ENCODE measurements around the gene HS3ST5.

The HS3ST5 gene

DNA sequence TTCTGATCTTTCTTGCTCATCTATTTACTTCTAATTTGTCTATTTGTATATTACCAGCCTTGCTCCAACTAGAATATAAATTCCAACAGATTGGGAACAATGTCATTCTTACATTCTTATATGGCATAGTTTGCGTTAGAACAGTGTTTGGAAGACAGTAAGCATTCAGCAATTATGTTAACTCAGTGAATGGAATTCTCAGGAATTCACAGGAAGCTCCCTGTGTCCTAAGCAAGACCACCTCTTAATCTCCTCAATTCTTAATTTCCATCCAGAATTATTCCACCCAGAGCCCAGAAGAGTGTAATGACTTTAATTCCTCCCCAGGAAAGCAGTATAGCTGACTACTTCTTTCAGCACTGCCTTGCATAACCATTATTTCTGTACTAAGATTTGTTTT lies 18.2 kb upstream of the HS3ST5 start:
- in situ Hi-C loops (cut with MboI; ENCODE audit: low sequenced_read_pairs, unreplicated experiment) = no loop called here
- TF ChIP-seq, protein P1, sequence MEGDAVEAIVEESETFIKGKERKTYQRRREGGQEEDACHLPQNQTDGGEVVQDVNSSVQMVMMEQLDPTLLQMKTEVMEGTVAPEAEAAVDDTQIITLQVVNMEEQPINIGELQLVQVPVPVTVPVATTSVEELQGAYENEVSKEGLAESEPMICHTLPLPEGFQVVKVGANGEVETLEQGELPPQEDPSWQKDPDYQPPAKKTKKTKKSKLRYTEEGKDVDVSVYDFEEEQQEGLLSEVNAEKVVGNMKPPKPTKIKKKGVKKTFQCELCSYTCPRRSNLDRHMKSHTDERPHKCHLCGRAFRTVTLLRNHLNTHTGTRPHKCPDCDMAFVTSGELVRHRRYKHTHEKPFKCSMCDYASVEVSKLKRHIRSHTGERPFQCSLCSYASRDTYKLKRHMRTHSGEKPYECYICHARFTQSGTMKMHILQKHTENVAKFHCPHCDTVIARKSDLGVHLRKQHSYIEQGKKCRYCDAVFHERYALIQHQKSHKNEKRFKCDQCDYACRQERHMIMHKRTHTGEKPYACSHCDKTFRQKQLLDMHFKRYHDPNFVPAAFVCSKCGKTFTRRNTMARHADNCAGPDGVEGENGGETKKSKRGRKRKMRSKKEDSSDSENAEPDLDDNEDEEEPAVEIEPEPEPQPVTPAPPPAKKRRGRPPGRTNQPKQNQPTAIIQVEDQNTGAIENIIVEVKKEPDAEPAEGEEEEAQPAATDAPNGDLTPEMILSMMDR (IDR thresholded peaks at IDR 0.05; ENCODE audit: borderline replicate concordance, control extremely low read depth, extremely low read depth, insufficient read depth, missing control alignments) = no peak
- no peak for DNase-seq (ENCODE audit: low spot score)

DNA sequence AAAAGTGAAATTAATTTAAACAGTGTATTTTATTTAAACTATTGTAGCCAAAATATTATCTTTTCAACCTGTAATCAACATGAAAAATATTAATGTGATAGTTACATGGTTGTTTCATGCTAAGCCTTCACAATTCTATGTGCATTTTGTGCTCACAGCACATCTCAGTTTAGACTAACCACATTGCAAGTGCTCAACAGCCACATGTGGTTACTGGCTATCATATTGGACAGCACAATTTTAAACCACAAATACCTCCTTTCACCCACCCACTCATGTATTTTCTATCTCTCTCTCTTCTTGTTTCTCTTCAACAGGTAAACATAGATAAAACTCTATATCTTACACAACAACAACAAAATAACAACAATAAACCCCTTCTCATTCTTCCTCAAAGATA lies 12.5 kb upstream of the HS3ST5 start:
- in situ Hi-C loops (cut with MboI; ENCODE audit: low sequenced_read_pairs, unreplicated experiment) = no loop called here
- no peak for DNase-seq (ENCODE audit: low spot score)
- TF ChIP-seq, protein P1 (IDR thresholded peaks at IDR 0.05; ENCODE audit: borderline replicate concordance, control extremely low read depth, extremely low read depth, insufficient read depth, missing control alignments) = no peak

DNA sequence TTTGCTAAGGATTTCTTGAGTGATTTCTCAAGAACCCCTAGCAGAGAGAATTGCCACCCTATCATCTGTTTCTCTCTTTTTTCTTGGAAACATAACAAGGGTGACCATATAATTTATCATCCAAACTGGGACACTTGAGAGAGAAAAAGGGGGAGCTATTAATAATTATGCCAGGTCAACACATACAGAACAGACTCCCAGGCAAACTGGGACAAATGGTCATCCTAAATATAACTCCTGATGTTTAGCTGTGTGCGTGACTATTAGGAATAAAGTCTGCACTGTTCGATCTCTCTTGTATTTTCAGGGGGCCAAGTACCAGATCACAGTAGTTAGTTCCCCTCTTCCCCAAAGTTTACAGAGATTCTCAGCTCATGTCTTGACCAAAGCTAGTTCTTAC lies 11.7 kb upstream of the HS3ST5 start:
- TF ChIP-seq, protein P1 (IDR thresholded peaks at IDR 0.05; ENCODE audit: borderline replicate concordance, control extremely low read depth, extremely low read depth, insufficient read depth, missing control alignments) = no peak
- no peak for DNase-seq (ENCODE audit: low spot score)
- in situ Hi-C loops (cut with MboI; ENCODE audit: low sequenced_read_pairs, unreplicated experiment) = no loop called here

DNA sequence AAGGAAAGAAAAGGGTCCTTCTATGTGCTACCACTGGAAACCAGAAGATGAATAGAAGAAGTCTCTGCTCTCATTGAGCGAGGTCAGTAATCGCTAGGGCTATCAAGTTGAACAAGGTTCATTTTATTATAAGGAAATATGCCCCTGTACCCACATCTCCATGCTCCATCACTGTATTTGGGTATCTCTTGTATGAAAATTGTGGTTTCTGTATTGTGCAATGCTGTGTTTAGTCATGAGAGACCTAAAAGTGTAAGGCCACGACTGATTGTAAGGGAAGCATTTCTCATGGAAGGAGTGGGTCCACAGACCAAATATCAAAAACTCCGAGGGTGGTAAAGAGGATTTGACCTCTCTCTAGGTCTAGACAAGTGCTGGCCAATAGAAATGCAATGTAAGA lies 3.6 kb upstream of the HS3ST5 start:
- DNase-seq (ENCODE audit: low spot score) = no peak
- in situ Hi-C loops (cut with MboI; ENCODE audit: low sequenced_read_pairs, unreplicated experiment) = no loop called here
- TF ChIP-seq, protein P1 (IDR thresholded peaks at IDR 0.05; ENCODE audit: borderline replicate concordance, control extremely low read depth, extremely low read depth, insufficient read depth, missing control alignments) = no peak

DNA sequence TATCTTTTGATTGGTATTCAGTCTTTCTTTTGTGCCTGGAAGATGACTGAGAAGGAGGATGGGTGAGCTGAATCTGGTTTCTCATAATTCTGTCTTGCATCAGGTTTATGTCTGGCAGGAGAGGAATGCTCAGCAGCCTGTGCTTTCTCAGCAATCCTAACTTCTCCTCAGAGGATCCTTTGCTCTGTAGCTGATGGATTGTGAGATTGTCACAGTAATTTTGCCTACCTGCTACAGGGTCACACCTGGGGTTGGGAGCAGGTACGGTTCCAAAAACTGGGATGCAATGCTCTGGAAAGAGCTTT lies 2.1 kb upstream of the HS3ST5 start:
- TF ChIP-seq, protein P1 (IDR thresholded peaks at IDR 0.05; ENCODE audit: borderline replicate concordance, control extremely low read depth, extremely low read depth, insufficient read depth, missing control alignments) = no peak
- in situ Hi-C loops (cut with MboI; ENCODE audit: low sequenced_read_pairs, unreplicated experiment) = no loop called here

DNA sequence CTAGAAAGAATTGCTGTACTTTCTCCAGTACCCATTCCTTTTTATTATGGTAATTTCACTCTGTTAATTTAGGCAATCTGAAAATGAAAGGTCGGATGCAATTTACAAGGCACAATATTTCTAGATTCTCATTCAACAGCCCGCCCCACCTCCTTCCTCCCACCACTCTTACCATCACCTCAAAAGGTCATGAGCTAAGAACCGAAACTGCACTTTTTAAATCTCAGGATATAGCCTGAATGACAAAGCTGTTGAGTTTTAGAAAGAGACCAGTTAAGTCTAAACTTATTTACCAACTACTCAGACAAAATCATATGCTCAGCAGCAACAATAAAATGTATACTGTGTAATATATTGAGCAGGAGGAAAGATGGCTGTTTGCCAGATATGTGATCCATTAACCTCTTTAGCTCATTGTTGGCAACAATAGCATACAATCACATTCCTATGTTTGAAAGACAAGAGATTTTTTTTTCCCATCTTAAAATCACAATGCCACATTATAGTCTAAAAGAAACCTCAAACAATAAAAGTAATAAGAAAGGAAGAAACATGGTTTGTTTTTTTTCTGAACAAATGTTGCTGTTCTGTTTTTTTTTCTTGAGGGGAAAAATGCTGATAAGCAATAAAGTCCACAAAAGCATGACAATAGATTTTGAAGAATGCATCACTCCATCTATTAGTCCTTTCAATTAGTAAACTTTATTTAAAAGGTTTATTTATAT lies 1.6 kb upstream of the HS3ST5 start:
- TF ChIP-seq, protein P1 (IDR thresholded peaks at IDR 0.05; ENCODE audit: borderline replicate concordance, control extremely low read depth, extremely low read depth, insufficient read depth, missing control alignments) = no peak
- in situ Hi-C loops (cut with MboI; ENCODE audit: low sequenced_read_pairs, unreplicated experiment) = no loop called here
- peak; percentile 6 for DNase-seq (ENCODE audit: low spot score)

More for the DNA sequence above, 2.1 kb upstream of the HS3ST5 start:
- no peak for DNase-seq (ENCODE audit: low spot score)
